HK-2 (cell line): ENCODE measurements around the gene IKZF2.
A peak's percentile ranks its signal among the peaks of the same experiment; 100 is the strongest.

Experiments used
- DNase-seq: peaks from one replicate; pipeline ENCODE4 v3.0.0-alpha.2; 2018; ENCODE audit not compliant: unreplicated experiment

The IKZF2 gene

GRCh38 chr2:213152888-213153287, 1.5 kb upstream of the IKZF2 start:
- no peak for DNase-seq

- DNase-seq, result peak; percentile 61
Measured at GRCh38 chr2:213152065-213152794, 818 bp upstream of the IKZF2 start.

GRCh38 chr2:213150315-213151097, 906 bp downstream of the IKZF2 start:
- peak; percentile 5 for DNase-seq

- DNase-seq, result no peak
Measured at GRCh38 chr2:213149949-213150314, 1.5 kb downstream of the IKZF2 start.

- DNase-seq, result no peak
Measured at GRCh38 chr2:213149294-213149875, 2.0 kb downstream of the IKZF2 start.

GRCh38 chr2:213148572-213149261, 2.7 kb downstream of the IKZF2 start:
- no peak for DNase-seq

- no peak for DNase-seq
Measured at GRCh38 chr2:213147538-213147937, 3.9 kb downstream of the IKZF2 start.

GRCh38 chr2:213145715-213146242, 5.6 kb downstream of the IKZF2 start:
- DNase-seq, result no peak

- no peak for DNase-seq
Measured at GRCh38 chr2:213137064-213137463, 14.3 kb downstream of the IKZF2 start.

- DNase-seq, result no peak
Measured at GRCh38 chr2:213129311-213129710, 22.1 kb downstream of the IKZF2 start.

GRCh38 chr2:213125646-213126347, 25.6 kb downstream of the IKZF2 start:
- no peak for DNase-seq

GRCh38 chr2:213122725-213123124, 28.7 kb downstream of the IKZF2 start:
- no peak for DNase-seq

- no peak for DNase-seq
Measured at GRCh38 chr2:213121690-213122089, 29.7 kb downstream of the IKZF2 start.

- DNase-seq, result no peak
Measured at GRCh38 chr2:213119061-213119809, 32.2 kb downstream of the IKZF2 start.

- DNase-seq, result no peak
Measured at GRCh38 chr2:213108308-213108707, 43.1 kb downstream of the IKZF2 start.

GRCh38 chr2:213107728-213108127, 43.7 kb downstream of the IKZF2 start:
- DNase-seq, result no peak

GRCh38 chr2:213105212-213105611, 46.2 kb downstream of the IKZF2 start:
- no peak for DNase-seq

GRCh38 chr2:213104903-213105202, 46.6 kb downstream of the IKZF2 start:
- no peak for DNase-seq

- DNase-seq, result no peak
Measured at GRCh38 chr2:213104092-213104902, 47.1 kb downstream of the IKZF2 start.
